Mesothelial cell of epicardium (in vitro differentiated cells): ENCODE results near the gene PTH2R. TPM values are rescaled to one million over a fixed set of nuclear protein-coding genes. Genes with fewer than 3 reads are reported as not detected.
"Not testable (repeated sequence)": the region's sequence is repeated elsewhere in the genome, so short reads cannot be mapped to it uniquely, and the experiment has no call there.

Source experiments
- DNase-seq, 2 experiments: peaks; one replicate each; pipeline ENCODE4 v3.0.0; 2021; ENCODE audit warnings: low spot score in 2 of 2; ENCODE audit not compliant: unreplicated experiment in 2 of 2
- H3K27ac Mint-ChIP-seq: 2 replicates; pipeline ENCODE4 v1.8.0; 2021; ENCODE audit warnings: mixed read lengths
- H3K27me3 Mint-ChIP-seq: 2 replicates; pipeline ENCODE4 v1.8.0; 2021; ENCODE audit warnings: low read depth, mixed read lengths
- H3K36me3 Mint-ChIP-seq: 2 replicates; pipeline ENCODE4 v1.8.0; 2021; ENCODE audit warnings: mixed read lengths
- H3K4me1 Mint-ChIP-seq: 2 replicates; pipeline ENCODE4 v1.8.0; 2021; ENCODE audit warnings: mixed read lengths
- H3K4me3 Mint-ChIP-seq: 2 replicates; pipeline ENCODE4 v1.8.0; 2021; ENCODE audit warnings: mild to moderate bottlenecking, moderate library complexity, mixed read lengths
- H3K9me3 Mint-ChIP-seq: 2 replicates; pipeline ENCODE4 v1.8.0; 2021; ENCODE audit warnings: mixed read lengths
- total RNA-seq: library from RNA; stranded (reverse); gene quantifications from 3 replicates; pipeline ENCODE4 v1.2.1, GENCODE V29; 2021
- TF ChIP-seq, protein P1 (sequence below): fragments of 200-600 bp; sonication (generic); IDR thresholded peaks from one replicate; pipeline ENCODE4 v1.5.0; 2021; ENCODE audit warnings: antibody characterized with exemption; ENCODE audit not compliant: unreplicated experiment

Gene PTH2R
- total RNA-seq, 1 donor from 2014 or later, result not detected

DNA sequence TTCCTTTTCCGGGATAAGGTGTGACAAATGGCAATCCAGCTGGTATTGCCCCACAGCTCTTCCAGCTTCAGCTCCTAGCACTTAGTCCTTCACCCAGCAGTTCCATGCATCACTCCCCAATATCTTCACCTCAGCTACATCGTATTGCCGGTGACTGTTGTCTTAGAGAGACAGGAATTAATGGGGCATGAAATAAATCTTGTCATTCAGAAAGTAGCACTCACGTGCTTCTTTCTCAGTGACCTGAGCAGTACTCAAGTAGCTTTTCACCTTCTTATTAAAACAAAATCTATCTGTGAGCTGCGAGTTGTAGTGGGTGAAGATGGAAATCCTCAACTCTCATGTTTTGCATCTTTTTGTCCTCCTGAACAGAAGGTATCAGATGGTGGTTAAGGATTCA, 72.8 kb downstream of the PTH2R start:
- H3K4me1 Mint-ChIP-seq, result no peaks in the 10 kb centered on the region
- DNase-seq, result no peak
- H3K9me3 Mint-ChIP-seq, result peaks cover 28% of the 10 kb centered on the region
- no peak overlapping the region for H3K4me3 Mint-ChIP-seq
- peaks cover 3% of the 10 kb centered on the region for H3K36me3 Mint-ChIP-seq
- H3K27ac Mint-ChIP-seq, result no peak overlapping the region
- no peaks in the 10 kb centered on the region for H3K27me3 Mint-ChIP-seq
- TF ChIP-seq, protein P1, sequence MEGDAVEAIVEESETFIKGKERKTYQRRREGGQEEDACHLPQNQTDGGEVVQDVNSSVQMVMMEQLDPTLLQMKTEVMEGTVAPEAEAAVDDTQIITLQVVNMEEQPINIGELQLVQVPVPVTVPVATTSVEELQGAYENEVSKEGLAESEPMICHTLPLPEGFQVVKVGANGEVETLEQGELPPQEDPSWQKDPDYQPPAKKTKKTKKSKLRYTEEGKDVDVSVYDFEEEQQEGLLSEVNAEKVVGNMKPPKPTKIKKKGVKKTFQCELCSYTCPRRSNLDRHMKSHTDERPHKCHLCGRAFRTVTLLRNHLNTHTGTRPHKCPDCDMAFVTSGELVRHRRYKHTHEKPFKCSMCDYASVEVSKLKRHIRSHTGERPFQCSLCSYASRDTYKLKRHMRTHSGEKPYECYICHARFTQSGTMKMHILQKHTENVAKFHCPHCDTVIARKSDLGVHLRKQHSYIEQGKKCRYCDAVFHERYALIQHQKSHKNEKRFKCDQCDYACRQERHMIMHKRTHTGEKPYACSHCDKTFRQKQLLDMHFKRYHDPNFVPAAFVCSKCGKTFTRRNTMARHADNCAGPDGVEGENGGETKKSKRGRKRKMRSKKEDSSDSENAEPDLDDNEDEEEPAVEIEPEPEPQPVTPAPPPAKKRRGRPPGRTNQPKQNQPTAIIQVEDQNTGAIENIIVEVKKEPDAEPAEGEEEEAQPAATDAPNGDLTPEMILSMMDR, result no peak

DNA sequence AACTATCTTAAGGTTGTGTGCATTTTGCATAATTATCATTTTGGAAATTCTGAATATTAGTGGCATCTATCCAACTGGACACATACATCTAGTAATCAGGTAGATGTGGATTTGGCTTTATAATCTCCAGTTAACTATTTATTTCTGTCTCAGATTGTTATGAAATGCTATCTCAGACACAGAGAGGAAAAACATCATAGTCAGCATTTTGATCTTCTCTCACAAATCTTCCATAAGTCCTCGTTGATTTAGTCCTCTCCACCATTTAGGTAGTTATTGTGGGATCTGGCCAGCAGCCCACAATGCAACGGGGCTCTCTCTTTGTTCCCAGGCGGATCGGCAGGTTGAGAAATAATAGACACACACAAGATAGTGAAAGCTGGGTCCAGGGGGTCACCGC, 75.4 kb downstream of the PTH2R start:
- not testable (repeated sequence) for H3K27ac Mint-ChIP-seq, H3K27me3 Mint-ChIP-seq, H3K36me3 Mint-ChIP-seq

DNA sequence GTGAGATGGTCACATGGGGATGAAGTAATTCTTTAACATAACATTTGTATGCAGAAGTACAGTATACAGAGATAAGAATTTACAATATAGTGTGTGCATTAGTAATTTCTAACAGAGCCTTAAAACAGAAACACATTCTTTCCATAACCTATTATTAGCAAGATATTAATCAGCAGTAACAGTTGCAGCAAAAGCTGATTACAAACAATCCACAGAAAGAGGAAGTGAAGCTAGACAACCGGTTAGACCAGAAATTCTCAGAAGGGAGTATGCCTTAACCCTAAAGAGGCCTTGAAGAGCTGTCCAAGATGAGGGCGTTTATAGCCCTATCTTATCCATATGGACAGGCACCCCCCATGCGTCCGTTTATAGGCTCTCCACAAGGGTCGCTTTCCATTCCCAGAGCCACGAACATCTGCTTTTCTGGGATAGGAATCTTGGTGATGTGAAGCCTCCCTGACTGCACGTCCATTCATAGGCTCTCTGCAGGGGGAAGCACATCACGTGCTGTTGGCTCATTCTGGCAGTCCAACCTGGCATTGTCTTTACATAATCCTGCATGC, 75.9 kb downstream of the PTH2R start:
- peaks cover 36% of the 10 kb centered on the region for H3K9me3 Mint-ChIP-seq
- not testable (repeated sequence) for H3K36me3 Mint-ChIP-seq, H3K4me1 Mint-ChIP-seq, H3K27ac Mint-ChIP-seq, H3K4me3 Mint-ChIP-seq, H3K27me3 Mint-ChIP-seq, DNase-seq

More for the DNA sequence above, 75.4 kb downstream of the PTH2R start:
- H3K4me1 Mint-ChIP-seq, H3K4me3 Mint-ChIP-seq, DNase-seq: not testable (repeated sequence)
- H3K9me3 Mint-ChIP-seq, result peaks cover 33% of the 10 kb centered on the region

DNA sequence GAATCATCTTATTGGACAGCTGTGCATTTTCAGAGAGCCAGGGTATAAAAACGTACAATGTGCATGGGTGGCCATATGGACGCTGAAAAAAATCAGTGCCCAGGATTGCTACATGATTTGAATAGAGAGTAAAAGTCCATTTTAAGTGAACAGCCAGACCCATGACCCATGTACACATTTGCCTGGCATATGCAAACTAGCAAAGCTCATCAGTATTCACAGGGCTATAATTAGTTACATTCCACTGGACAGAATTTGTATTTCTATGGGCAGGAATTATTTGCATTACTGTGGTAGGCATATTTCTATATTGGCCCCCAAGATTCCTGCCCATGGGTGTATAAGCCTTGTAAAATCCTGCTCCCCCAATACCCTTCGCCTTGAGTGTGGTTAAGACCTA, 78.8 kb downstream of the PTH2R start:
- no peak for DNase-seq
- H3K4me1 Mint-ChIP-seq, result no peaks in the 10 kb centered on the region
- H3K4me3 Mint-ChIP-seq, result no peak overlapping the region
- TF ChIP-seq, protein P1, result no peak
- peaks cover 3% of the 10 kb centered on the region for H3K36me3 Mint-ChIP-seq
- peaks cover 4% of the 10 kb centered on the region for H3K27me3 Mint-ChIP-seq
- peaks cover 33% of the 10 kb centered on the region for H3K9me3 Mint-ChIP-seq
- H3K27ac Mint-ChIP-seq, result no peak overlapping the region

DNA sequence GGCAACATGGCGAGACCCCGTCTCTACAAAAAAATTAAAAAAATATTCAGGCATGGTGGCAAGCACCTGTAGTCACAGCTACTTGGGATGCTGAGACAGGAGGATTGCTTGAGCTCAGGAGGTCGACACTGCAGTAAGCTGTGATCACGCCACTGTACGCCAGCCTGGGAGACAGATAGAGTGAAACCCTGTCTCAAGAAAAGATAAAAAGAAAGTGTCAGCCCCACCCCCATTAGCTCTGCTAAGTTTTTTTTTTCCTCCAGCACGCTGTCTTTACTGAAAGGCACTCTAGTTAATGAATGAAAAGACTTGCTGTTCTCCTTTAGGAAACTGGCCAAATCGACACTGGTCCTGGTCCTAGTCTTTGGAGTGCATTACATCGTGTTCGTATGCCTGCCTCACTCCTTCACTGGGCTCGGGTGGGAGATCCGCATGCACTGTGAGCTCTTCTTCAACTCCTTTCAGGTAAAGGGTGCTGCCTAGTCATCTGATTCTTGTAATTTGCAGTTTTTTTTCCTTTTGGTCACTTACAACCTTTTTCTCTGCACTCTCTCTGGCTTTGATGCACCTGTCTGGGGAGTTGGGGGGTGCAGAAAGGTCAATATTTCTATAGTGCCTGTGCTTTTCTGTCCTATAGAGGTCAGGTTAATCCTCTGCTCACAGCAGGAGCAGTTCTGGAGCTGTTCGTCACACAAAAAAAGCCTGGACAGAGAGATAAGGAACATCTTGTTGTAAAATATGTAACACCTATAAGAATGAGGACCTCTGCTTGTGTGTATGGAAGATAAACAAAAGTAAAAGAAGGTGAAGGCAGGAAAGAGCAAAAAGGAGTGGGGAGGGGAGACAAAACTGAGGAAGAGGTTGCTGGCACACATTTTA, 82.3 kb downstream of the PTH2R start:
- H3K9me3 Mint-ChIP-seq, result peaks cover 12% of the 10 kb centered on the region
- peaks cover 4% of the 10 kb centered on the region for H3K27me3 Mint-ChIP-seq
- H3K27ac Mint-ChIP-seq, result no peak overlapping the region
- TF ChIP-seq, protein P1, result no peak
- H3K4me3 Mint-ChIP-seq, result no peak overlapping the region
- no peak for DNase-seq
- peaks cover 3% of the 10 kb centered on the region for H3K4me1 Mint-ChIP-seq
- H3K36me3 Mint-ChIP-seq, result no peaks in the 10 kb centered on the region

DNA sequence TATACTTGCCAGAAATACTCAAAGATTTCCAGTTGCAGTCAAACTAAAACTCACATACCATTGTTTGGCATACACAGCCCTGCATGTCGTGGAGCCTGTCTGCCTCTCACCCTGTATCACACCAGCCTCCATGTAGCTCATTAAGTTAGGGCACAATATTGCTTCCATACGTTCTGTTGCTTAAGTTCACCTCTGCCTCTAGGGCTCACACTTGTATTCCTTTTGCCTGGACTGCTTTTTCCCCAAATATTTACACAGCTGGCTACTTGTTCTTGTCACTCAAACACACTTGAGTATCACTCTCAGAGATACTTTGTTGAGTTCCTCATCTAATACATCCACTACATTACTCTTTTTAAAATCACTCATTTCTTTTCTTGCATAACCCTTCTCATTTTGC, 83.1 kb downstream of the PTH2R start:
- no peak overlapping the region for H3K4me3 Mint-ChIP-seq
- H3K9me3 Mint-ChIP-seq, result peaks cover 8% of the 10 kb centered on the region
- peaks cover 4% of the 10 kb centered on the region for H3K27me3 Mint-ChIP-seq
- no peak for DNase-seq
- no peak overlapping the region for H3K27ac Mint-ChIP-seq
- TF ChIP-seq, protein P1, result no peak
- H3K36me3 Mint-ChIP-seq, result no peaks in the 10 kb centered on the region
- H3K4me1 Mint-ChIP-seq, result peaks cover 3% of the 10 kb centered on the region
